Measurements from ENCODE around the gene BBOX1.

Gene BBOX1

GRCh38 chr11:27025957-27026733 is 14.5 kb upstream of the BBOX1 start:
- DNase-seq (ENCODE audit: low read depth), result no peak
- TF ChIP-seq CTCF (conservative IDR thresholded peaks at IDR 0.05; ENCODE audit: low read length), result no peak
- H3K4me3 ChIP-seq (ENCODE audit: low read length), result no peak overlapping the region

GRCh38 chr11:27028561-27028965 is 12.1 kb upstream of the BBOX1 start:
- TF ChIP-seq CTCF (conservative IDR thresholded peaks at IDR 0.05; ENCODE audit: low read length), result no peak
- H3K4me3 ChIP-seq (ENCODE audit: low read length), result no peak overlapping the region
- peak; percentile 23 for DNase-seq (ENCODE audit: low read depth)

GRCh38 chr11:27029966-27030365 is 10.6 kb upstream of the BBOX1 start:
- H3K4me3 ChIP-seq (ENCODE audit: low read length), result no peak overlapping the region
- no peak for DNase-seq (ENCODE audit: low read depth)
- no peak for TF ChIP-seq CTCF (conservative IDR thresholded peaks at IDR 0.05; ENCODE audit: low read length)

- DNase-seq (ENCODE audit: low read depth), result no peak
- TF ChIP-seq CTCF (conservative IDR thresholded peaks at IDR 0.05; ENCODE audit: low read length), result no peak
- no peak overlapping the region for H3K4me3 ChIP-seq (ENCODE audit: low read length)
These were observed 8.9 kb upstream of the BBOX1 start for GRCh38 chr11:27031754-27032153.

GRCh38 chr11:27039873-27040272 is 742 bp upstream of the BBOX1 start:
- H3K4me3 ChIP-seq (ENCODE audit: low read length), result no peak overlapping the region
- no peak for DNase-seq (ENCODE audit: low read depth)
- no peak for TF ChIP-seq CTCF (conservative IDR thresholded peaks at IDR 0.05; ENCODE audit: low read length)

- no peak overlapping the region for H3K4me3 ChIP-seq (ENCODE audit: low read length)
- TF ChIP-seq CTCF (conservative IDR thresholded peaks at IDR 0.05; ENCODE audit: low read length), result no peak
These were observed 705 bp downstream of the BBOX1 start for GRCh38 chr11:27041141-27041899.

GRCh38 chr11:27046956-27047355 is 6.3 kb downstream of the BBOX1 start:
- H3K4me3 ChIP-seq (ENCODE audit: low read length), result no peak overlapping the region
- TF ChIP-seq CTCF (conservative IDR thresholded peaks at IDR 0.05; ENCODE audit: low read length), result no peak
- DNase-seq (ENCODE audit: low read depth), result no peak

More at GRCh38 chr11:27041141-27041899, 705 bp downstream of the BBOX1 start:
- peak; percentile 17 for DNase-seq (ENCODE audit: low read depth)
